Stomach (tissue), 9 donors: ENCODE measurements around the gene METTL15. TPM values are rescaled to one million over a fixed set of nuclear protein-coding genes. Genes with fewer than 3 reads are reported as not detected.
"Not testable (repeated sequence)": the region's sequence is repeated elsewhere in the genome, so short reads cannot be mapped to it uniquely, and the experiment has no call there.

ENCODE experiments used
- DNase-seq, 2 donors: peaks; one replicate each; pipeline versions ENCODE4 v3.0.0 to v3.0.0-alpha.2; 2013 to 2019
- H3K27ac ChIP-seq, 5 donors: fragments of 200-600 bp in 4 of 5; sonication (generic) in 4 of 5; one replicate each; pipeline ENCODE4 v1.5.1; 2013 to 2019; ENCODE audit warnings: mild to moderate bottlenecking in 1 of 5, moderate library complexity in 1 of 5
- H3K27me3 ChIP-seq, 3 donors: fragments of 200-600 bp; sonication (generic); one replicate each; pipeline ENCODE4 v1.5.1; 2017 to 2019; ENCODE audit warnings: mixed run types in 1 of 3
- H3K36me3 ChIP-seq, 4 donors: fragments of 200-600 bp; sonication (generic); 1 replicate in 3 of 4; 2 replicates in 1 of 4; pipeline ENCODE4 v1.5.1; 2016 to 2019
- H3K4me1 ChIP-seq, 4 donors: fragments of 200-600 bp; sonication (generic); one replicate each; pipeline ENCODE4 v1.5.1; 2016 to 2019
- H3K4me3 ChIP-seq, 4 donors: fragments of 200-600 bp; sonication (generic) in 3 of 4; one replicate each; pipeline ENCODE4 v1.5.1; 2016 to 2019; ENCODE audit warnings: mild to moderate bottlenecking in 1 of 4
- H3K9me3 ChIP-seq, 4 donors: fragments of 200-600 bp; sonication (generic); one replicate each; pipeline ENCODE4 v1.5.1; 2016 to 2019
- EP300 ChIP-seq: sonication (generic); formaldehyde crosslinking; IDR thresholded peaks from one replicate; pipeline ENCODE4 v1.6.1; 2017; ENCODE audit warnings: antibody characterized with exemption
- POLR2A ChIP-seq, 4 donors: fragments of 450-650 bp; IDR thresholded peaks; one replicate each; pipeline ENCODE4 v1.6.1; 2016; ENCODE audit warnings: antibody characterized with exemption in 4 of 4, control low read depth in 2 of 4, mild to moderate bottlenecking in 1 of 4, moderate library complexity in 1 of 4
- POLR2AphosphoS5 ChIP-seq, 3 donors: sonication (generic); formaldehyde crosslinking; IDR thresholded peaks; one replicate each; pipeline ENCODE4 v1.6.1; 2016; ENCODE audit warnings: antibody characterized with exemption in 3 of 3
- WGBS, 5 donors: extraction: QIAGEN DNeasy Blood & Tissue Kit in 3 of 5; methylation state at CpG; one replicate each; pipeline versions ENCODE4 v1.1.5 to v1.1.7; 2013 to 2018; 5-methylcytosine and 5-hydroxymethylcytosine counted together
- intact Hi-C: fragments of 100-400 bp; cut with DNase I; formaldehyde crosslinking; loops from one replicate; pipeline ENCODE4 v1.15.1; 2023; ENCODE audit warnings: low total_unique reads
- polyA plus RNA-seq, 3 donors: library from polyadenylated mRNA; stranded (reverse); fragments of 200-250 nt; gene quantifications; one replicate each; pipeline ENCODE4 v1.2.3, GENCODE V29; 2013
- total RNA-seq, 5 donors: library from RNA; depleted of rRNA; stranded (reverse); fragments of >200 nt; gene quantifications; one replicate each; pipeline versions ENCODE4 v1.1.0 to v1.2.3, GENCODE V29; 2014 to 2016
- TF ChIP-seq, protein P1 (sequence below), 7 experiments: fragments of 450-650 bp in 4 of 7; fragments of 200-600 bp in 3 of 7; sonication (generic) in 3 of 7; IDR thresholded peaks; one replicate each; pipeline ENCODE4 v1.5.1; 2016 to 2019; ENCODE audit warnings: antibody characterized with exemption in 7 of 7, control low read depth in 2 of 7, mild to moderate bottlenecking in 1 of 7
- donor health status: healthy with polysubstance abuse.
- donor health status: Bipolar disorder and iron deficiency.
- donor health status: healthy.

METTL15 gene
- total and polyA plus RNA-seq, 8 donors: 0.58 to 21.7 (median 8.7) TPM

DNA sequence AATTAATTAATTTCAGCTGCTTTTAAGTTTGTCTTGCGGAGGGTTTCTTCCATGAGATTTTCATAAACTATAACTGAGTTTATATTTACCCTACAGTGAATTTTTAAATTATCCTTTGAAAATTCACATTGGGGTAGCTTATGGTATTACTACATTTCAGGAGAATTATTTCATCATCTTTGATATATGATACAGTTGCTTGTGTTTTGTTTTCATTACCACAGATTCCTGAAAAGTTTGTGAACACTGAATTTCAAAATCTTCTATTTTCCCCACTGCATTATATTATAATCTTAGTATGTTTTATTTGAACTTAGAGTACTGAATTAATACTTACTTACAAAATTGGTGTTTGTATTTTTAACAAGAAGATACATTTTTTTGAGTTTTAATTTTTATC is 24.4 kb downstream of the METTL15 start:
- 45 to 97% (median 58%) methylated on average over 1 of the region's 1 CpG for WGBS, 5 donors
- intact Hi-C loops: no loop called here
- Histone ChIP-seq H3K9me3 (no peaks in the 10 kb centered on the region), H3K4me3 (no peak overlapping the region), H3K27ac (no peak overlapping the region), H3K27me3 (no peaks in the 10 kb centered on the region), H3K4me1 (no peaks in the 10 kb centered on the region), H3K36me3 (peaks cover 0 to 34% (median 14%) of the 10 kb centered on the region in 4 donors)
- TF ChIP-seq EP300: no peak
- no peak for TF ChIP-seq POLR2AphosphoS5 (IDR thresholded peaks at IDR 0.05)
- no peak for TF ChIP-seq POLR2A (IDR thresholded peaks at IDR 0.05)
- TF ChIP-seq, protein P1, sequence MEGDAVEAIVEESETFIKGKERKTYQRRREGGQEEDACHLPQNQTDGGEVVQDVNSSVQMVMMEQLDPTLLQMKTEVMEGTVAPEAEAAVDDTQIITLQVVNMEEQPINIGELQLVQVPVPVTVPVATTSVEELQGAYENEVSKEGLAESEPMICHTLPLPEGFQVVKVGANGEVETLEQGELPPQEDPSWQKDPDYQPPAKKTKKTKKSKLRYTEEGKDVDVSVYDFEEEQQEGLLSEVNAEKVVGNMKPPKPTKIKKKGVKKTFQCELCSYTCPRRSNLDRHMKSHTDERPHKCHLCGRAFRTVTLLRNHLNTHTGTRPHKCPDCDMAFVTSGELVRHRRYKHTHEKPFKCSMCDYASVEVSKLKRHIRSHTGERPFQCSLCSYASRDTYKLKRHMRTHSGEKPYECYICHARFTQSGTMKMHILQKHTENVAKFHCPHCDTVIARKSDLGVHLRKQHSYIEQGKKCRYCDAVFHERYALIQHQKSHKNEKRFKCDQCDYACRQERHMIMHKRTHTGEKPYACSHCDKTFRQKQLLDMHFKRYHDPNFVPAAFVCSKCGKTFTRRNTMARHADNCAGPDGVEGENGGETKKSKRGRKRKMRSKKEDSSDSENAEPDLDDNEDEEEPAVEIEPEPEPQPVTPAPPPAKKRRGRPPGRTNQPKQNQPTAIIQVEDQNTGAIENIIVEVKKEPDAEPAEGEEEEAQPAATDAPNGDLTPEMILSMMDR (IDR thresholded peaks at IDR 0.05): no peak
- no peak for DNase-seq

DNA sequence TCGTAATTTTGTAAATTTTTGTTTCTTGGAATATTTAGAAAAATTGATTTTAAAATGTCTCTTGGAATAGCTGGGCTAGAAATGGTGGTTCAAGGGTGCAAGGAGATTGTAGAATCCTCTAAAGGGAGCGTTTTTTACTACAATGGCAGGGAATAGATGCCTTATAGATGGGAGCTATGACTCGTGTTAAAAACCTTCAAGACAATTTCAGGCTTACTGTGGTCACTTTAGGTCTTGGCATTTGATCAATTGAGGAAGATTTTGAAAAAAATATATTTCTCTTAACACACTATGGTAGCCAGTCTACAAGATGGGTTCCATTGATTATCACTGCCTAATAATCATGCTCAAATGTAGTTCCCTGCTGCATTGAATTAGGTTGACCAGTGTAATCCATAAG is 25.0 kb downstream of the METTL15 start:
- H3K27me3 ChIP-seq: no peaks in the 10 kb centered on the region
- H3K9me3 ChIP-seq: peaks cover 0 to 4% (median 0%) of the 10 kb centered on the region in 4 donors
- H3K36me3 ChIP-seq: peaks cover 0 to 35% (median 13%) of the 10 kb centered on the region in 4 donors
- no peak for TF ChIP-seq EP300
- no peak for TF ChIP-seq POLR2A (IDR thresholded peaks at IDR 0.05)
- TF ChIP-seq, protein P1 (IDR thresholded peaks at IDR 0.05): no peak
- no peak for TF ChIP-seq POLR2AphosphoS5 (IDR thresholded peaks at IDR 0.05)
- H3K4me3 ChIP-seq: no peak overlapping the region
- intact Hi-C loops: no loop called here
- 90 to 98% (median 96%) methylated on average over 3 of the region's 3 CpGs for whole genome bisulfite sequencing, 5 donors
- H3K27ac ChIP-seq: no peak overlapping the region
- H3K4me1 ChIP-seq: no peaks in the 10 kb centered on the region
- DNase-seq: no peak

DNA sequence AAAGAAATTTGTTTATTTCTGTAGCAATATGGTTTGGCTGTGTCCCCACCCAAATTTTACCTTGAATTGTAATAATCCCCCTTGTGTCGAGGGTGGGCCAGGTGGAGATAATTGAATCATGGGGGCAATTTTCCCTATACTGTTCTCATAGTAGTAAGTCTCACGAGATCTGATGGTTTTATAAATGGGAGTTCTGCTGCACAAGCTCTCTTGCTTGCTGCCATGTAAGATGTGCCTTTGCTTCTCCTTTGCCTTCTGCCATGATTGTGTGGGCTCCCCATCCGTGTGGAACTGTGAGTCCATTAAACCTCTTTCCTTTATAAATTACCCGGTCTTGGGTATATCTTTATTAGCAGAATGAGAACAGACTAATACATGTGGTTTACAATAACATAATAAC is 28.0 kb downstream of the METTL15 start:
- H3K4me3 ChIP-seq, H3K27ac ChIP-seq, H3K27me3 ChIP-seq, DNase-seq, H3K4me1 ChIP-seq, intact Hi-C loops: not testable (repeated sequence)
- whole genome bisulfite sequencing, 5 donors: 96 to 100% (median 97%) methylated on average over 4 of the region's 4 CpGs
- peaks cover 0 to 59% (median 25%) of the 10 kb centered on the region in 4 donors for H3K36me3 ChIP-seq
- H3K9me3 ChIP-seq: peaks cover 13 to 31% (median 22%) of the 10 kb centered on the region in 4 donors

DNA sequence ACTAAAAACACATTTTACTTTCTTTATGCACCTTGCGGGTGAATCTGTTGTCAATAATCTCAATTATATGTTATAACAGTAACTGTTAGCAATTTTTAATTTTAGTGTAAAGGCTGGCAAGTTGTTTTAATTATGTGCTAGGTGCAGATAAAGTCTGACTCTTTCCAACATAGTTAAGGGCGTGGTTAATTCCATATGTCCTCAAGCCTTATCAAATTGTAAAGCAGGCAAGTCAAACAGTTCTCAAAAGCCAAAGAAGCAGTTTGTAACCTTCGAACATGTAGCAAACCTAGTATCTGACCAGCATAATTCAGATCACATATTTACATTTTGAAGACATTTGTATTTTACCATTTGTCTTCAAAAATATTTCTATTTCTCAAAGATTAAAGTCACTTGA is 29.2 kb downstream of the METTL15 start:
- Histone ChIP-seq H3K9me3 (peaks cover 13 to 32% (median 22%) of the 10 kb centered on the region in 4 donors), H3K27me3 (no peaks in the 10 kb centered on the region), H3K4me1 (no peaks in the 10 kb centered on the region), H3K27ac (no peak overlapping the region), H3K4me3 (no peak overlapping the region), H3K36me3 (peaks cover 0 to 59% (median 26%) of the 10 kb centered on the region in 4 donors)
- DNase-seq: no peak
- no peak for TF ChIP-seq POLR2A (IDR thresholded peaks at IDR 0.05)
- 65 to 81% (median 78%) methylated on average over 3 of the region's 3 CpGs for WGBS, 5 donors
- intact Hi-C loops: no loop called here

DNA sequence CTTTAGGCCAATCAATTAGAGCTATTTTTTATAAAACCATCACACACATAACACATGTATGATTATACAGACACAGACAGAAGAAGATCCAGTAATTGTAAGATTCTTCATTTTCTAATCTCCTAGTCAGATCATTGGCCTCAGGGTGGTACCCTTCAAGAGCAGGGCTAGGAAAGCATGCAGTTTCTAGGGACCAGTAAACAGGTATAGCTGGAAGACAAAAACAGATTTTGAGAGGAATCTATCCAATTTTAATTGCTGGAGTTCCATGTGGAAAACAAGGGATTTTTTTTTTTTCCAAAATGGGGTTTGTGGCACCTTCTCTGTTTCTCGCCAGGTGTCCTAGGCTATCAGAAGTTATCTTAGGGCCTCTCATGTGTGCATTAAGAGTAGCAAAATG is 29.6 kb downstream of the METTL15 start:
- H3K9me3 ChIP-seq: peaks cover 13 to 32% (median 22%) of the 10 kb centered on the region in 4 donors
- TF ChIP-seq, protein P1 (IDR thresholded peaks at IDR 0.05): no peak
- TF ChIP-seq EP300 (no peak), POLR2AphosphoS5 (IDR thresholded peaks at IDR 0.05) (no peak), POLR2A (IDR thresholded peaks at IDR 0.05) (no peak)
- H3K36me3 ChIP-seq: peaks cover 0 to 59% (median 26%) of the 10 kb centered on the region in 4 donors
- no peaks in the 10 kb centered on the region for H3K4me1 ChIP-seq
- no peak overlapping the region for H3K4me3 ChIP-seq
- WGBS, 5 donors: 94 to 100% (median 96%) methylated on average over 1 of the region's 1 CpG
- intact Hi-C loops: no loop called here
- no peak for DNase-seq
- H3K27ac ChIP-seq: no peak overlapping the region
- no peaks in the 10 kb centered on the region for H3K27me3 ChIP-seq
